ENCODE data around the gene VSTM2L. TPM values are rescaled to one million over a fixed set of nuclear protein-coding genes. Genes with fewer than 3 reads are reported as not detected.

Gene VSTM2L
- polyA plus RNA-seq, 2 of the 4 experiments (the other 2 are of a cell fraction) = 2.0 to 5.8 TPM

DNA sequence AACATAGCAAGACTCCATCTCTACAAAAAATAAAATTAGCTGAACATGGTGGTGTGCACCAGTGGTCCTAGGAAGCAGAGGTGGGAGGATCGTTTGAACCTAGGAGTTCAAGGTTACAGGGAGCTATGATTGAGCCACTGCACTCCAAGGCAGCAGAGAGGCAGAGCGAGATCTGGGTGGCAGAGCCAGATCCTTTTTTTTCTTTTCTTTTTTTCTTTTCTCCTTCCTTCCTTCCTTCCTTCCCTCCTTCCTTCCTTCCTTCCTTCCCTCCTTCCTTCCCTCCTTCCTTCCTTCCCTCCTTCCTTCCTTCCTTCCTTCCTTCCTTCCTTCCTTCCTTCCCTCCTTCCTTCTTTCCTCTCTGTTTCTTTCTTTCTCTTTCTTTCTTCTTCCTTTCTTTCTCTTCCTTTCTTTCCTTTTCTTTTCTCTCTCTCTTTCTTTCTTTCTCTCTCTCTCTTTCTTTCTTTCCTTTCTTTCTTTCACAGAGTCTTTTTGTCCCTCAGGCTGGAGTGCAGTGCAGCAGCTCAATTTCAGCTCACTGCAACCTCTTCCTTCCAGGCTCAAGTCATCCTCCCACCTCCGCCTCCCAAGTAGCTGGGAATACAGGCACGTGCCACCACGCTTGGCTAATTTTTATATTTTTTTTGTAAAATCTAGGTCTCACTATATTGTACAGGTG is 9.2 kb upstream of the VSTM2L start:
- FAIRE-seq (no peak), DNase-seq (ENCODE audit: low read depth in 1 of 2, low spot score in 1 of 2) (no peak), ATAC-seq (no peak)
- Histone ChIP-seq H3K4me1 (no peaks in the 10 kb centered on the region), H3K27ac (no peak overlapping the region), H3K9me3 (no peaks in the 10 kb centered on the region), H3K4me2 (no peak overlapping the region), H3K4me3 (no peak overlapping the region)
- TF ChIP-seq, protein P1, sequence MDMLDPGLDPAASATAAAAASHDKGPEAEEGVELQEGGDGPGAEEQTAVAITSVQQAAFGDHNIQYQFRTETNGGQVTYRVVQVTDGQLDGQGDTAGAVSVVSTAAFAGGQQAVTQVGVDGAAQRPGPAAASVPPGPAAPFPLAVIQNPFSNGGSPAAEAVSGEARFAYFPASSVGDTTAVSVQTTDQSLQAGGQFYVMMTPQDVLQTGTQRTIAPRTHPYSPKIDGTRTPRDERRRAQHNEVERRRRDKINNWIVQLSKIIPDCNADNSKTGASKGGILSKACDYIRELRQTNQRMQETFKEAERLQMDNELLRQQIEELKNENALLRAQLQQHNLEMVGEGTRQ (IDR thresholded peaks at IDR 0.05) = no peak
- TF ChIP-seq NR3C1 (IDR thresholded peaks at IDR 0.05) (no peak), TP53 (CRISPR knock-in tag; IDR thresholded peaks at IDR 0.05) (no peak), ZC3H11A (IDR thresholded peaks at IDR 0.05) (no peak), TFCP2L1 (CRISPR knock-in tag; IDR thresholded peaks at IDR 0.05) (no peak), HOXA7 (CRISPR knock-in tag; IDR thresholded peaks at IDR 0.05) (no peak), JUN (IDR thresholded peaks at IDR 0.05) (no peak), JUNB (IDR thresholded peaks at IDR 0.05) (no peak), CBX2 (IDR thresholded peaks at IDR 0.05; ENCODE audit: borderline replicate concordance, low read depth) (no peak), RAD21 (conservative IDR thresholded peaks at IDR 0.05 in 1 of 2, IDR thresholded peaks at IDR 0.05 in 1 of 2) (no peak)
- TF ChIP-seq, protein P2, sequence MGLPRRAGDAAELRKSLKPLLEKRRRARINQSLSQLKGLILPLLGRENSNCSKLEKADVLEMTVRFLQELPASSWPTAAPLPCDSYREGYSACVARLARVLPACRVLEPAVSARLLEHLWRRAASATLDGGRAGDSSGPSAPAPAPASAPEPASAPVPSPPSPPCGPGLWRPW (IDR thresholded peaks at IDR 0.05) = no peak
- TF ChIP-seq, protein P3, sequence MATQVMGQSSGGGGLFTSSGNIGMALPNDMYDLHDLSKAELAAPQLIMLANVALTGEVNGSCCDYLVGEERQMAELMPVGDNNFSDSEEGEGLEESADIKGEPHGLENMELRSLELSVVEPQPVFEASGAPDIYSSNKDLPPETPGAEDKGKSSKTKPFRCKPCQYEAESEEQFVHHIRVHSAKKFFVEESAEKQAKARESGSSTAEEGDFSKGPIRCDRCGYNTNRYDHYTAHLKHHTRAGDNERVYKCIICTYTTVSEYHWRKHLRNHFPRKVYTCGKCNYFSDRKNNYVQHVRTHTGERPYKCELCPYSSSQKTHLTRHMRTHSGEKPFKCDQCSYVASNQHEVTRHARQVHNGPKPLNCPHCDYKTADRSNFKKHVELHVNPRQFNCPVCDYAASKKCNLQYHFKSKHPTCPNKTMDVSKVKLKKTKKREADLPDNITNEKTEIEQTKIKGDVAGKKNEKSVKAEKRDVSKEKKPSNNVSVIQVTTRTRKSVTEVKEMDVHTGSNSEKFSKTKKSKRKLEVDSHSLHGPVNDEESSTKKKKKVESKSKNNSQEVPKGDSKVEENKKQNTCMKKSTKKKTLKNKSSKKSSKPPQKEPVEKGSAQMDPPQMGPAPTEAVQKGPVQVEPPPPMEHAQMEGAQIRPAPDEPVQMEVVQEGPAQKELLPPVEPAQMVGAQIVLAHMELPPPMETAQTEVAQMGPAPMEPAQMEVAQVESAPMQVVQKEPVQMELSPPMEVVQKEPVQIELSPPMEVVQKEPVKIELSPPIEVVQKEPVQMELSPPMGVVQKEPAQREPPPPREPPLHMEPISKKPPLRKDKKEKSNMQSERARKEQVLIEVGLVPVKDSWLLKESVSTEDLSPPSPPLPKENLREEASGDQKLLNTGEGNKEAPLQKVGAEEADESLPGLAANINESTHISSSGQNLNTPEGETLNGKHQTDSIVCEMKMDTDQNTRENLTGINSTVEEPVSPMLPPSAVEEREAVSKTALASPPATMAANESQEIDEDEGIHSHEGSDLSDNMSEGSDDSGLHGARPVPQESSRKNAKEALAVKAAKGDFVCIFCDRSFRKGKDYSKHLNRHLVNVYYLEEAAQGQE (IDR thresholded peaks at IDR 0.05) = no peak
- ChIA-PET POLR2A (no interaction called here), CTCF (interaction anchor here (0.6 to 1.8 kb wide), 4 partner anchors 22 to 329 kb away, joined by 3 to 7 read pairs (median 3); no protein-coding TSS in a partner anchor)
- 56% methylated on average over 5 of the region's 5 CpGs for WGBS (ENCODE audit: missing lambda C conversion rate)

DNA sequence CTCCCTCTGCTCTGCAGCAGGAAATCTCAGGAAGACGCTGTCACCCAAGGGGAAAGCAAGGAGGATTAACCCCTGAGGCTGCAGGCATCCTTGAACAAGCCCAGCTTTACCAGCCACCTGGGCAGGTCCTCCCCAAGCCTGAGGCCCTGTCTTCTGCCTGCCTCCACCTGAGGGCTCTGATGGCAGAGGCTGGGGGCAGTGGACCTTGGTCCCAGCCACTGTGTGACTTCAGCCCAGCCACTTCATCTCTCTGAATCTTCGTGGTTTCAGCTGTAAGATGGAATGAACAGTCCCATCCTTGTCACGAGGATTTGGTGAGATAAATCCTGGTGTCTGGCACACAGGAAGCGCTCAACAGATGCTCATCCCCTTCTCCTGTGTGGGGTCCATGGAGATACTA is 8.5 kb upstream of the VSTM2L start:
- H3K4me2 ChIP-seq = no peak overlapping the region
- no peak for DNase-seq (ENCODE audit: low read depth in 1 of 2, low spot score in 1 of 2)
- TF ChIP-seq CEBPB (IDR thresholded peaks at IDR 0.05) (no peak), SMC3 (IDR thresholded peaks at IDR 0.05) (no peak), CBX8 (IDR thresholded peaks at IDR 0.05) (no peak), FOSB (CRISPR knock-in tag; IDR thresholded peaks at IDR 0.05) (no peak), NR3C1 (IDR thresholded peaks at IDR 0.05) (no peak), KDM5A (IDR thresholded peaks at IDR 0.05) (no peak), TFCP2L1 (CRISPR knock-in tag; IDR thresholded peaks at IDR 0.05) (no peak), KDM1A (IDR thresholded peaks at IDR 0.05; ENCODE audit: low read depth) (no peak)
- 57% methylated on average over 4 of the region's 4 CpGs for WGBS (ENCODE audit: missing lambda C conversion rate)
- no peak for ATAC-seq
- ChIA-PET CTCF (interaction anchor here (0.6 to 1.8 kb wide), 4 partner anchors 9 to 330 kb away, joined by 3 to 7 read pairs (median 3); partner anchors contain the start of gene VSTM2L), POLR2A (no interaction called here)
- H3K4me3 ChIP-seq = no peak overlapping the region
- H3K9me3 ChIP-seq = no peaks in the 10 kb centered on the region
- no peak for FAIRE-seq
- H3K4me1 ChIP-seq = no peaks in the 10 kb centered on the region; the same call in 2 of the 3 replicates
- H3K27ac ChIP-seq = no peak overlapping the region

DNA sequence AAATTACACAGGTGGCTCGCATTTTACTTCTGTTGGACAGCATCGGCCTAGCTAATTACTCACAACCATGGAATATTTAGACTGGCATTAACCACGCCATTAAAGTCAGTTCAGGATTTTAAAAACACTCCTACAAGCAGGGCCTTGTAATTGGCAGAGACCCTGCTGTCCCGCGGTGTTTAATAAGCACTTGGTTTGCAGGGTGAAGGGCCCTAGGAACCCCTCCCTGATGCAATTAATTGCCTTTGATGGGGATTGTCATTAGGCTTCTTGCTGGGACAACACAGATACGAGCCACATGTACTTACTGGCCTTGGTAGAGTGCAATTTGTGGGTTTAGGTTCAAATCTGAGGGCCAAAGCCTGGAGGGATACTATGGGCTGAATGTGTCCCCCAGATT is 7.8 kb upstream of the VSTM2L start:
- TF ChIP-seq HDAC2 (IDR thresholded peaks at IDR 0.05) (no peak), MYC (IDR thresholded peaks at IDR 0.05; ENCODE audit: borderline replicate concordance, low read length) (no peak), NPAS2 (CRISPR knock-in tag; IDR thresholded peaks at IDR 0.05; ENCODE audit: borderline replicate concordance) (no peak), POLR2A (IDR thresholded peaks at IDR 0.05; ENCODE audit: low read length) (no peak), JUN (IDR thresholded peaks at IDR 0.05) (no peak)
- TF ChIP-seq, protein P4, sequence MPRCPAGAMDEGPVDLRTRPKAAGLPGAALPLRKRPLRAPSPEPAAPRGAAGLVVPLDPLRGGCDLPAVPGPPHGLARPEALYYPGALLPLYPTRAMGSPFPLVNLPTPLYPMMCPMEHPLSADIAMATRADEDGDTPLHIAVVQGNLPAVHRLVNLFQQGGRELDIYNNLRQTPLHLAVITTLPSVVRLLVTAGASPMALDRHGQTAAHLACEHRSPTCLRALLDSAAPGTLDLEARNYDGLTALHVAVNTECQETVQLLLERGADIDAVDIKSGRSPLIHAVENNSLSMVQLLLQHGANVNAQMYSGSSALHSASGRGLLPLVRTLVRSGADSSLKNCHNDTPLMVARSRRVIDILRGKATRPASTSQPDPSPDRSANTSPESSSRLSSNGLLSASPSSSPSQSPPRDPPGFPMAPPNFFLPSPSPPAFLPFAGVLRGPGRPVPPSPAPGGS (IDR thresholded peaks at IDR 0.05) = no peak
- H3K9me3 ChIP-seq = no peaks in the 10 kb centered on the region
- H3K4me1 ChIP-seq = no peaks in the 10 kb centered on the region; the same call in 2 of the 3 replicates
- DNase-seq (ENCODE audit: low read depth in 1 of 2, low spot score in 1 of 2) (no peak), FAIRE-seq (no peak), ATAC-seq (no peak)
- H3K4me3 ChIP-seq = no peak overlapping the region
- ChIA-PET POLR2A (no interaction called here), CTCF (interaction anchor here (1.4 to 1.8 kb wide), 2 partner anchors 8 to 331 kb away, joined by 3 to 7 read pairs; partner anchors contain the start of gene VSTM2L)
- 75% methylated on average over 6 of the region's 6 CpGs for WGBS (ENCODE audit: missing lambda C conversion rate)
- no peak overlapping the region for H3K27ac ChIP-seq
- H3K4me2 ChIP-seq = no peak overlapping the region
